Karpas-422 (cell line): ENCODE results near the gene GJD3. TPM values are rescaled to one million over a fixed set of nuclear protein-coding genes. Genes with fewer than 3 reads are reported as not detected.
A peak's percentile ranks its signal among the peaks of the same experiment; 100 is the strongest.

Experiments
- DNase-seq: peaks from one replicate; pipeline ENCODE4 v3.0.0-alpha.2; 2015
- H2AFZ ChIP-seq: fragments of 200-600 bp; sonication (generic); 2 replicates; pipeline ENCODE4 v1.6.1; 2014; ENCODE audit warnings: antibody characterized with exemption, low read length, mixed read lengths
- H3K27ac ChIP-seq: fragments of 200-600 bp; sonication (generic); 2 replicates; pipeline ENCODE4 v1.5.1; 2014; ENCODE audit warnings: mild to moderate bottlenecking, low read length, moderate library complexity
- H3K27me3 ChIP-seq: fragments of 200-600 bp; sonication (generic); 2 replicates; pipeline ENCODE4 v1.6.1; 2014; ENCODE audit warnings: low read length, mixed read lengths
- H3K36me3 ChIP-seq: fragments of 200-600 bp; sonication (generic); 2 replicates; pipeline ENCODE4 v1.6.1; 2014; ENCODE audit warnings: low read length, mixed read lengths; ENCODE audit not compliant: insufficient read depth
- H3K4me1 ChIP-seq: fragments of 200-600 bp; sonication (generic); 2 replicates; pipeline ENCODE4 v1.6.1; 2014; ENCODE audit warnings: mild to moderate bottlenecking, low read length, mixed read lengths
- H3K4me2 ChIP-seq: fragments of 200-600 bp; sonication (generic); 2 replicates; pipeline ENCODE4 v1.6.1; 2014; ENCODE audit warnings: low read length, low read depth, mild to moderate bottlenecking; ENCODE audit not compliant: poor library complexity, severe bottlenecking
- H3K4me3 ChIP-seq: fragments of 200-600 bp; sonication (generic); 2 replicates; pipeline ENCODE4 v1.5.1; 2014; ENCODE audit warnings: mild to moderate bottlenecking, antibody characterized with exemption, low read length, mixed read lengths
- H3K79me2 ChIP-seq: fragments of 200-600 bp; sonication (generic); 2 replicates; pipeline ENCODE4 v1.6.1; 2014; ENCODE audit warnings: mild to moderate bottlenecking, low read length, mixed read lengths
- H3K9ac ChIP-seq: fragments of 200-600 bp; sonication (generic); 2 replicates; pipeline ENCODE4 v1.6.0; 2014; ENCODE audit warnings: low read length
- H3K9me2 ChIP-seq: fragments of 200-600 bp; sonication (generic), shearing (Covaris generic); replicated peaks from 2 replicates; pipeline ENCODE4 v1.6.0; 2014; ENCODE audit warnings: mild to moderate bottlenecking, low read length, moderate library complexity; ENCODE audit not compliant: insufficient read depth
- H3K9me3 ChIP-seq: fragments of 300-700, 200-600 bp; sonication (generic); 2 replicates; pipeline ENCODE4 v1.6.1; 2014; ENCODE audit warnings: low read length, mixed read lengths
- H4K20me1 ChIP-seq: fragments of 200-600 bp; sonication (generic); 2 replicates; pipeline ENCODE4 v1.6.1; 2014; ENCODE audit warnings: mild to moderate bottlenecking, antibody characterized with exemption, low read length, low read depth; ENCODE audit not compliant: insufficient read depth
- total RNA-seq: library from RNA; depleted of rRNA; stranded (reverse); fragments of >200 nt; shearing (Covaris generic); gene quantifications from 2 replicates; pipeline ENCODE4 v1.2.3, GENCODE V29; 2014; ENCODE audit warnings: low replicate concordance

Gene GJD3
- total RNA-seq, 1 experiment from 2014 or later = not detected

- peak; percentile 97 for DNase-seq
- Histone ChIP-seq H3K79me2 (peaks cover 31% of the 10 kb centered on the region), H3K4me2 (peak overlapping the region; percentile 99), H3K36me3 (no peaks in the 10 kb centered on the region), H3K27ac (no peak overlapping the region; the same call in 1 of the 2 replicates), H3K4me1 (peaks cover 83% of the 10 kb centered on the region), H4K20me1 (peaks cover 28% of the 10 kb centered on the region; the same call in 1 of the 2 replicates), H3K9me3 (no peaks in the 10 kb centered on the region), H3K4me3 (peak overlapping the region; percentile 92), H3K9me2 (no peaks in the 10 kb centered on the region), H3K27me3 (no peaks in the 10 kb centered on the region), H2AFZ (peak overlapping the region; percentile 83), H3K9ac (peak overlapping the region; percentile 89)
These were observed 46.4 kb downstream of the GJD3 start for GRCh38 chr17:40317880-40318829.

- Histone ChIP-seq H3K4me1 (peaks cover 83% of the 10 kb centered on the region), H4K20me1 (peaks cover 28% of the 10 kb centered on the region; the same call in 1 of the 2 replicates), H3K36me3 (no peaks in the 10 kb centered on the region), H2AFZ (peak overlapping the region; percentile 83), H3K79me2 (peaks cover 27% of the 10 kb centered on the region), H3K9me2 (no peaks in the 10 kb centered on the region), H3K9me3 (no peaks in the 10 kb centered on the region), H3K4me3 (peak overlapping the region; percentile 92), H3K27me3 (no peaks in the 10 kb centered on the region), H3K4me2 (peak overlapping the region; percentile 99), H3K9ac (peak overlapping the region; percentile 89), H3K27ac (no peak overlapping the region)
- DNase-seq = peak; percentile 82
These were observed 47.1 kb downstream of the GJD3 start for GRCh38 chr17:40317345-40317873.

GRCh38 chr17:40316571-40317344 is 47.8 kb downstream of the GJD3 start:
- Histone ChIP-seq H3K79me2 (peaks cover 22% of the 10 kb centered on the region), H3K27me3 (no peaks in the 10 kb centered on the region), H3K9me2 (no peaks in the 10 kb centered on the region), H2AFZ (no peak overlapping the region), H3K4me3 (no peak overlapping the region), H4K20me1 (peaks cover 26% of the 10 kb centered on the region; the same call in 1 of the 2 replicates), H3K9ac (peak overlapping the region; percentile 47), H3K4me1 (peaks cover 83% of the 10 kb centered on the region), H3K4me2 (peak overlapping the region; percentile 99), H3K27ac (no peak overlapping the region), H3K36me3 (no peaks in the 10 kb centered on the region), H3K9me3 (no peaks in the 10 kb centered on the region)
- no peak for DNase-seq

- H3K79me2 ChIP-seq = peaks cover 21% of the 10 kb centered on the region
- H3K27ac ChIP-seq = no peak overlapping the region
- H4K20me1 ChIP-seq = peaks cover 19% of the 10 kb centered on the region; the same call in 1 of the 2 replicates
- no peaks in the 10 kb centered on the region for H3K27me3 ChIP-seq
- no peaks in the 10 kb centered on the region for H3K9me2 ChIP-seq
- peaks cover 83% of the 10 kb centered on the region for H3K4me1 ChIP-seq
- no peaks in the 10 kb centered on the region for H3K9me3 ChIP-seq
- H3K4me3 ChIP-seq = no peak overlapping the region
- H3K4me2 ChIP-seq = no peak overlapping the region
- no peak for DNase-seq
- no peak overlapping the region for H2AFZ ChIP-seq
- 0 out of 2 replicates have a peak overlapping the region, but pooled peaks have one; percentile 12 for H3K9ac ChIP-seq
- H3K36me3 ChIP-seq = no peaks in the 10 kb centered on the region
These were observed 48.6 kb downstream of the GJD3 start for GRCh38 chr17:40315678-40316570.

GRCh38 chr17:40315206-40315605 is 49.3 kb downstream of the GJD3 start:
- H3K9me2 ChIP-seq = no peaks in the 10 kb centered on the region
- H3K4me3 ChIP-seq = no peak overlapping the region
- DNase-seq = no peak
- H3K27ac ChIP-seq = no peak overlapping the region
- no peaks in the 10 kb centered on the region for H3K9me3 ChIP-seq
- H3K4me2 ChIP-seq = no peak overlapping the region
- H3K79me2 ChIP-seq = peaks cover 17% of the 10 kb centered on the region
- H4K20me1 ChIP-seq = peaks cover 12% of the 10 kb centered on the region; the same call in 1 of the 2 replicates
- no peak overlapping the region for H2AFZ ChIP-seq
- H3K9ac ChIP-seq = no peak overlapping the region
- no peaks in the 10 kb centered on the region for H3K27me3 ChIP-seq
- peaks cover 82% of the 10 kb centered on the region for H3K4me1 ChIP-seq
- H3K36me3 ChIP-seq = no peaks in the 10 kb centered on the region

- H3K4me2 ChIP-seq = no peak overlapping the region
- H3K79me2 ChIP-seq = peaks cover 10% of the 10 kb centered on the region
- DNase-seq = peak; percentile 75
- 0 out of 2 replicates have a peak overlapping the region, but pooled peaks have one; percentile 31 for H3K9ac ChIP-seq
- H3K27ac ChIP-seq = no peak overlapping the region
- no peaks in the 10 kb centered on the region for H3K36me3 ChIP-seq
- no peak overlapping the region for H2AFZ ChIP-seq
- H3K9me3 ChIP-seq = no peaks in the 10 kb centered on the region
- no peak overlapping the region for H3K4me3 ChIP-seq
- peaks cover 6% of the 10 kb centered on the region; the same call in 1 of the 2 replicates for H4K20me1 ChIP-seq
- no peaks in the 10 kb centered on the region for H3K9me2 ChIP-seq
- peaks cover 82% of the 10 kb centered on the region for H3K4me1 ChIP-seq
- no peaks in the 10 kb centered on the region for H3K27me3 ChIP-seq
These were observed 50.0 kb downstream of the GJD3 start for GRCh38 chr17:40314584-40314956.
